HepG2 (cell line): ENCODE data around the gene CCDC124. TPM values are rescaled to one million over a fixed set of nuclear protein-coding genes. Genes with fewer than 3 reads are reported as not detected.

Experiments used
- ATAC-seq: fragments of 200-7000 bp; cut with Tn5 transposase; 3 replicates; pipeline ENCODE4 v1.9.1; 2020; ENCODE audit warnings: mild to moderate bottlenecking, moderate library complexity
- BruUV-seq: library from RNA; stranded (reverse); fragments of 400-500 nt; replicated peaks from 2 replicates; lab custom pipeline; 2021; lab: Mats Ljungman, UMichigan
- CTCF ChIA-PET: fragments of 300-600 bp; formaldehyde crosslinking; extraction: SDS; loops from one replicate; lab custom pipeline; 2021; ENCODE audit warnings: low total read pairs, inconsistent platforms, low intra/inter-chr PET ratio; lab: Yijun Ruan, JAX
- POLR2A ChIA-PET: fragments of 350-600 bp; sonication (Branson Sonifier 250); formaldehyde crosslinking; loops from one replicate; lab custom pipeline; 2020; ENCODE audit warnings: antibody characterized with exemption, inconsistent platforms; lab: Yijun Ruan, JAX
- DNase-seq: peaks from one replicate; pipeline ENCODE4 v3.0.0-alpha.2; 2015; ENCODE audit warnings: low spot score
- FAIRE-seq: peaks from 3 replicates; lab custom pipeline; 2011; peaks lifted over from hg19 to GRCh38; lab: Jason Lieb, UNC
- H2AFZ ChIP-seq: one replicate; pipeline ENCODE4 v1.6.1; 2011; ENCODE audit warnings: low read length, inconsistent platforms
- H3K27ac ChIP-seq: fragments of 300-600 bp; 3 replicates; pipeline ENCODE4 v1.8.0; 2011; ENCODE audit warnings: mixed run types, mild to moderate bottlenecking, mixed read lengths, low read length, inconsistent platforms; ENCODE audit not compliant: insufficient read depth; ENCODE audit errors: extremely low read length
- H3K27me3 ChIP-seq, 2 experiments: fragments of 200-600 bp in 1 of 2; 2 replicates in 1 of 2; 3 replicates in 1 of 2; pipeline versions ENCODE4 v1.6.0 to v1.8.0; 2011; ENCODE audit warnings: low read length in 2 of 2, mild to moderate bottlenecking in 2 of 2, moderate library complexity in 2 of 2, inconsistent platforms in 1 of 2; ENCODE audit not compliant: insufficient read depth in 2 of 2, control insufficient read depth in 1 of 2
- H3K36me3 ChIP-seq, 2 experiments: fragments of 200-600 bp in 1 of 2; replicated peaks in 1 of 2; 2 replicates in 1 of 2; 3 replicates in 1 of 2; pipeline versions ENCODE4 v1.5.1 to v1.8.0; 2011; ENCODE audit warnings: low read length in 2 of 2, inconsistent platforms in 1 of 2; ENCODE audit not compliant: insufficient read depth in 2 of 2, control insufficient read depth in 1 of 2
- H3K4me1 ChIP-seq: 2 replicates; pipeline ENCODE4 v1.5.1; 2012; ENCODE audit warnings: low read length, inconsistent platforms; ENCODE audit not compliant: insufficient read depth
- H3K4me2 ChIP-seq: 2 replicates; pipeline ENCODE4 v1.6.0; 2011; ENCODE audit warnings: low read depth, low read length, inconsistent platforms
- H3K4me3 ChIP-seq, 3 experiments: fragments of 200-600 bp in 1 of 3; sonication (generic), shearing (Covaris generic) in 1 of 3; replicated peaks in 1 of 3; 2 replicates each; pipeline ENCODE4 v1.5.1; 2011 to 2016; ENCODE audit warnings: low read length in 3 of 3, inconsistent platforms in 2 of 3, low read depth in 2 of 3, mild to moderate bottlenecking in 2 of 3, control low read depth in 1 of 3, mixed read lengths in 1 of 3; ENCODE audit not compliant: insufficient read depth in 1 of 3
- H3K79me2 ChIP-seq: one replicate; pipeline ENCODE4 v1.6.1; 2011; ENCODE audit warnings: low read length, inconsistent platforms; ENCODE audit not compliant: insufficient read depth
- H3K9ac ChIP-seq: 2 replicates; pipeline ENCODE4 v1.6.0; 2011; ENCODE audit warnings: mild to moderate bottlenecking, low read depth, low read length, inconsistent platforms; ENCODE audit not compliant: insufficient read depth
- H3K9me3 ChIP-seq: 2 replicates; pipeline ENCODE4 v1.5.1; 2012; ENCODE audit warnings: mild to moderate bottlenecking, low read length
- H4K20me1 ChIP-seq: 2 replicates; pipeline ENCODE4 v1.6.0; 2011; ENCODE audit warnings: inconsistent platforms, mild to moderate bottlenecking, low read length, moderate library complexity; ENCODE audit not compliant: insufficient read depth
- ARID4A ChIP-seq: sonication (generic); formaldehyde crosslinking; IDR thresholded peaks from 2 replicates; pipeline ENCODE4 v1.5.0; 2020; ENCODE audit warnings: mild to moderate bottlenecking, missing genetic modification reagents, borderline replicate concordance
- ATRX ChIP-seq: sonication (generic); formaldehyde crosslinking; IDR thresholded peaks from 2 replicates; pipeline ENCODE4 v1.4.0; 2020; ENCODE audit warnings: missing genetic modification reagents, borderline replicate concordance
- MAX ChIP-seq: IDR thresholded peaks from 2 replicates; pipeline ENCODE4 v1.6.1; 2012; ENCODE audit warnings: inconsistent platforms
- U2AF1 ChIP-seq: fragments of 200-400 bp; formaldehyde crosslinking; optimal IDR thresholded peaks from 2 replicates; pipeline ENCODE3; 2017; ENCODE audit warnings: mild to moderate bottlenecking, low read depth, low read length
- ZBTB34 ChIP-seq: sonication (generic); formaldehyde crosslinking; IDR thresholded peaks from 2 replicates; pipeline ENCODE4 v1.8.0; 2022; ENCODE audit warnings: mild to moderate bottlenecking, missing genetic modification reagents
- ZNF781 ChIP-seq: sonication (generic); formaldehyde crosslinking; IDR thresholded peaks from 2 replicates; pipeline ENCODE4 v1.5.1; 2020; ENCODE audit warnings: borderline replicate concordance, mild to moderate bottlenecking, missing genetic modification reagents; ENCODE audit errors: not compliant biosample characterization
- ZNF83 ChIP-seq: sonication (generic); formaldehyde crosslinking; IDR thresholded peaks from 2 replicates; pipeline ENCODE4 v1.4.0; 2020; ENCODE audit warnings: missing genetic modification reagents, mild to moderate bottlenecking, borderline replicate concordance
- ZNF839 ChIP-seq: sonication (generic); formaldehyde crosslinking; IDR thresholded peaks from 2 replicates; pipeline ENCODE4 v1.4.0; 2020; ENCODE audit warnings: missing genetic modification reagents, mild to moderate bottlenecking, borderline replicate concordance
- WGBS: methylation state at CpG from one replicate; pipeline ENCODE4 v1.1.6; 2017; ENCODE audit warnings: low lambda C conversion rate; 5-methylcytosine and 5-hydroxymethylcytosine counted together
- in situ Hi-C: cut with HindIII; loops from 2 replicates; pipeline ENCODE4 v1.10.0; 2017; ENCODE audit warnings: low pct_unique_long_range_greater_than_20kb; ENCODE audit not compliant: extremely low pct_ligation_motif_present
- intact Hi-C: fragments of 100-400 bp; cut with micrococcal nuclease; formaldehyde crosslinking; loops from one replicate; pipeline ENCODE4 v1.10.0; 2022; ENCODE audit not compliant: unreplicated experiment
- polyA plus RNA-seq, 8 experiments: library from polyadenylated mRNA; depleted of rRNA in 3 of 8; stranded (reverse) in 7 of 8; unstranded in 1 of 8; fragments of >200 nt; fragmentation: Illumina TruSeq in 4 of 8; extraction: Trizol in 4 of 8; gene quantifications; 2 replicates each; pipeline versions ENCODE4 v1.2.1 to v1.2.3, GENCODE V29; 2011 to 2016; ENCODE audit warnings: low read depth in 4 of 8, missing spikeins in 1 of 8, mixed read lengths in 1 of 8; ENCODE audit not compliant: insufficient read depth in 1 of 8
- total RNA-seq, 5 experiments: library from RNA; depleted of rRNA; stranded (reverse); fragments of >200 nt; fragmentation: Illumina TruSeq; extraction: Trizol; gene quantifications; 2 replicates each; pipeline ENCODE4 v1.2.3, GENCODE V29; 2016; ENCODE audit warnings: low read depth in 1 of 5
- TF ChIP-seq, protein P1 (sequence below): sonication (generic); formaldehyde crosslinking; IDR thresholded peaks from 2 replicates; pipeline ENCODE4 v1.5.1; 2020; ENCODE audit warnings: mild to moderate bottlenecking, missing genetic modification reagents
- TF ChIP-seq, protein P2 (sequence below): sonication (generic); formaldehyde crosslinking; IDR thresholded peaks from 2 replicates; pipeline ENCODE4 v1.4.0; 2020; ENCODE audit warnings: mild to moderate bottlenecking, missing genetic modification reagents

The CCDC124 gene
- total and polyA plus RNA-seq, 2 of the 13 experiments (the other 11 are each of a cell fraction or from before 2014, with no cell fraction given), result 14.9 to 20.3 TPM

- TF ChIP-seq ARID4A (CRISPR knock-in tag), result no peak
- TF ChIP-seq U2AF1, result no peak
- no peak for TF ChIP-seq ZBTB34 (CRISPR knock-in tag)
These were observed 30.1 kb upstream of the CCDC124 start (continued) for GRCh38 chr19:17902701-17903100.

DNA sequence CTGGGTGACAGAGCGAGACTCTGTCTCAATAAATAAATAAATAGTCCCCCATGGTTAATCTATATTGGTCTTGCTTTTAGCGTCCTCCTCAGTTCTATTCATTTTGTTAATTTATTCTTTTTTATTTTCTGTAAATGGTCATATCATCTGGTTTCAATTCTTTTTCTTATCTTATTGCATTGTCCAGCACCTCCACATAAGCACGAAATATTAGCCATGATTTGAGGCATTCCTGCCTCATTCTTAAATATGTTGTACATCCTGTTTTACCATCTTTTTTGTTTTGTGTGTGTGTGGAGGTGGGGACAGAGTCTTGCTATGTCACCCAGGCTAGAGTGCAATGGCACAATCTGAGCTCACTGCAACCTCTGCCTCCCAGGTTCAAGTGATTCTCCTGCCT lies 24.6 kb upstream of the CCDC124 start:
- no peaks in the 10 kb centered on the region for H3K4me1 ChIP-seq
- intact Hi-C loops (no loop called here), in situ Hi-C loops (no loop called here)
- no peaks in the 10 kb centered on the region for H3K36me3 ChIP-seq
- WGBS, result 36% methylated on average over 3 of the region's 3 CpGs
- CTCF ChIA-PET, result no interaction called here
- H3K9me3 ChIP-seq, result peaks cover 15% of the 10 kb centered on the region
- FAIRE-seq (no peak), ATAC-seq (no peak), DNase-seq (no peak)
- H3K4me3 ChIP-seq, result no peak overlapping the region
- no peaks in the 10 kb centered on the region for H4K20me1 ChIP-seq
- POLR2A ChIA-PET, result no interaction called here
- no peak overlapping the region for H3K9ac ChIP-seq
- no peak overlapping the region for H3K4me2 ChIP-seq
- H3K27ac ChIP-seq, result no peak overlapping the region
- BruUV-seq, result no TSS peak
- H3K27me3 ChIP-seq, result no peaks in the 10 kb centered on the region
- no peak overlapping the region for H2AFZ ChIP-seq
- no peaks in the 10 kb centered on the region for H3K79me2 ChIP-seq
- TF ChIP-seq, protein P1, sequence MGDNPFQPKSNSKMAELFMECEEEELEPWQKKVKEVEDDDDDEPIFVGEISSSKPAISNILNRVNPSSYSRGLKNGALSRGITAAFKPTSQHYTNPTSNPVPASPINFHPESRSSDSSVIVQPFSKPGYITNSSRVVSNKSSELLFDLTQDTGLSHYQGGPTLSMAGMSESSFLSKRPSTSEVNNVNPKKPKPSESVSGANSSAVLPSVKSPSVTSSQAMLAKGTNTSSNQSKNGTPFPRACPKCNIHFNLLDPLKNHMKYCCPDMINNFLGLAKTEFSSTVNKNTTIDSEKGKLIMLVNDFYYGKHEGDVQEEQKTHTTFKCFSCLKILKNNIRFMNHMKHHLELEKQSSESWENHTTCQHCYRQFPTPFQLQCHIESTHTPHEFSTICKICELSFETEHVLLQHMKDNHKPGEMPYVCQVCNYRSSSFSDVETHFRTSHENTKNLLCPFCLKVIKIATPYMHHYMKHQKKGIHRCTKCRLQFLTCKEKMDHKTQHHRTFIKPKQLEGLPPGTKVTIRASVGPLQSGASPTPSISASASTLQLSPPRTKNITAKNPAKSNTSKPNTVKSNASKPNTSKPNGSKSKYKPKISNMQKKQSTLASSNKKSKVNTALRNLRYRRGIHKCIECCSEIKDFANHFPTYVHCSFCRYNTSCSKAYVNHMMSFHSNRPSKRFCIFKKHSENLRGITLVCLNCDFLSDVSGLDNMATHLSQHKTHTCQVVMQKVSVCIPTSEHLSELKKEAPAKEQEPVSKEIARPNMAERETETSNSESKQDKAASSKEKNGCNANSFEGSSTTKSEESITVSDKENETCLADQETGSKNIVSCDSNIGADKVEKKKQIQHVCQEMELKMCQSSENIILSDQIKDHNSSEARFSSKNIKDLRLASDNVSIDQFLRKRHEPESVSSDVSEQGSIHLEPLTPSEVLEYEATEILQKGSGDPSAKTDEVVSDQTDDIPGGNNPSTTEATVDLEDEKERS (CRISPR knock-in tag), result 0 out of 2 replicates have a peak, but pooled peaks have one; percentile 57
- TF ChIP-seq ZNF781 (no peak), ZNF839 (CRISPR knock-in tag) (no peak), MAX (no peak), ATRX (no peak), ZNF83 (no peak)
- TF ChIP-seq, protein P2, sequence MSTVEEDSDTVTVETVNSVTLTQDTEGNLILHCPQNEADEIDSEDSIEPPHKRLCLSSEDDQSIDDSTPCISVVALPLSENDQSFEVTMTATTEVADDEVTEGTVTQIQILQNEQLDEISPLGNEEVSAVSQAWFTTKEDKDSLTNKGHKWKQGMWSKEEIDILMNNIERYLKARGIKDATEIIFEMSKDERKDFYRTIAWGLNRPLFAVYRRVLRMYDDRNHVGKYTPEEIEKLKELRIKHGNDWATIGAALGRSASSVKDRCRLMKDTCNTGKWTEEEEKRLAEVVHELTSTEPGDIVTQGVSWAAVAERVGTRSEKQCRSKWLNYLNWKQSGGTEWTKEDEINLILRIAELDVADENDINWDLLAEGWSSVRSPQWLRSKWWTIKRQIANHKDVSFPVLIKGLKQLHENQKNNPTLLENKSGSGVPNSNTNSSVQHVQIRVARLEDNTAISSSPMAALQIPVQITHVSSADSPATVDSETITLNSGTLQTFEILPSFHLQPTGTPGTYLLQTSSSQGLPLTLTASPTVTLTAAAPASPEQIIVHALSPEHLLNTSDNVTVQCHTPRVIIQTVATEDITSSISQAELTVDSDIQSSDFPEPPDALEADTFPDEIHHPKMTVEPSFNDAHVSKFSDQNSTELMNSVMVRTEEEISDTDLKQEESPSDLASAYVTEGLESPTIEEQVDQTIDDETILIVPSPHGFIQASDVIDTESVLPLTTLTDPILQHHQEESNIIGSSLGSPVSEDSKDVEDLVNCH (CRISPR knock-in tag), result no peak
